HEK293 (cell line): ENCODE data around the gene PPAT.
A peak's percentile ranks its signal among the peaks of the same experiment; 100 is the strongest.

Experiments used
- CTCF ChIA-PET: fragments of 350-600 bp; formaldehyde crosslinking; extraction: SDS; loops from one replicate; lab custom pipeline; 2021; ENCODE audit warnings: antibody characterized with exemption; lab: Yijun Ruan, JAX
- POLR2A ChIA-PET: fragments of 300-600 bp; formaldehyde crosslinking; extraction: SDS; loops from one replicate; lab custom pipeline; 2020; ENCODE audit warnings: antibody characterized with exemption, inconsistent platforms; lab: Yijun Ruan, JAX
- H3K27ac ChIP-seq: fragments of 200-500 bp; sonication (Bioruptor generic); 2 replicates; pipeline ENCODE4 v1.5.1; 2014; ENCODE audit warnings: low read depth, low read length, control low read depth, inconsistent platforms; ENCODE audit errors: extremely low read depth
- H3K36me3 ChIP-seq, 2 experiments: fragments of 200-500 bp in 1 of 2; sonication (Bioruptor generic) in 1 of 2; 1 replicate in 1 of 2; 2 replicates in 1 of 2; pipeline ENCODE4 v1.5.1; 2014 to 2017; ENCODE audit warnings: inconsistent platforms in 2 of 2, low read length in 2 of 2; ENCODE audit not compliant: control insufficient read depth in 2 of 2, insufficient read depth in 1 of 2
- H3K4me1 ChIP-seq: fragments of 200-500 bp; sonication (Bioruptor generic); 2 replicates; pipeline ENCODE4 v1.5.1; 2014; ENCODE audit warnings: mild to moderate bottlenecking, low read length, inconsistent platforms; ENCODE audit not compliant: control insufficient read depth, insufficient read depth
- H3K4me3 ChIP-seq: 2 replicates; pipeline ENCODE4 v1.5.1; 2011; ENCODE audit warnings: low read depth, mild to moderate bottlenecking, control low read depth, low read length, moderate library complexity
- H3K9me3 ChIP-seq: fragments of 200-500 bp; sonication (Bioruptor generic); 2 replicates; pipeline ENCODE4 v1.5.1; 2014; ENCODE audit warnings: low read depth, low read length, inconsistent platforms; ENCODE audit not compliant: control insufficient read depth, insufficient read depth
- HOXC10 ChIP-seq: sonication (generic); formaldehyde crosslinking; IDR thresholded peaks from 2 replicates; pipeline ENCODE4 v1.8.1; 2023; ENCODE audit warnings: mild to moderate bottlenecking, missing genetic modification reagents
- IKZF3 ChIP-seq: fragments of 450-650 bp; IDR thresholded peaks from 2 replicates; pipeline ENCODE4 v1.5.0; 2018; ENCODE audit warnings: missing biosample characterization, mild to moderate bottlenecking, missing genetic modification characterization, moderate library complexity
- SCRT2 ChIP-seq: fragments of 450-650 bp; formaldehyde crosslinking; IDR thresholded peaks from 2 replicates; pipeline ENCODE4 v1.5.1; 2016; ENCODE audit warnings: missing biosample characterization, missing genetic modification characterization
- SP3 ChIP-seq: fragments of 450-650 bp; formaldehyde crosslinking; IDR thresholded peaks from 2 replicates; pipeline ENCODE4 v1.5.1; 2016; ENCODE audit warnings: missing biosample characterization, missing genetic modification characterization
- TCF7L2 ChIP-seq: IDR thresholded peaks from 2 replicates; pipeline ENCODE4 v1.6.1; 2011; ENCODE audit warnings: low read depth, mild to moderate bottlenecking, inconsistent platforms, low read length, moderate library complexity, borderline replicate concordance
- ZBTB17 ChIP-seq: fragments of 450-650 bp; formaldehyde crosslinking; IDR thresholded peaks from 2 replicates; pipeline ENCODE4 v1.5.1; 2016; ENCODE audit warnings: missing biosample characterization, missing genetic modification characterization
- ZBTB21 ChIP-seq: fragments of 450-650 bp; formaldehyde crosslinking; IDR thresholded peaks from 2 replicates; pipeline ENCODE4 v1.5.1; 2017; ENCODE audit warnings: missing biosample characterization, missing genetic modification characterization
- ZEB2 ChIP-seq: fragments of 450-650 bp; formaldehyde crosslinking; IDR thresholded peaks from 2 replicates; pipeline ENCODE4 v1.5.1; 2016; ENCODE audit warnings: missing biosample characterization, missing genetic modification characterization
- ZFP41 ChIP-seq: fragments of 450-650 bp; formaldehyde crosslinking; IDR thresholded peaks from 2 replicates; pipeline ENCODE4 v1.5.1; 2016; ENCODE audit warnings: missing biosample characterization, missing genetic modification characterization, borderline replicate concordance
- ZFP69B ChIP-seq: fragments of 450-650 bp; formaldehyde crosslinking; IDR thresholded peaks from 2 replicates; pipeline ENCODE4 v1.5.1; 2016; ENCODE audit warnings: missing biosample characterization, missing genetic modification characterization
- ZNF155 ChIP-seq: fragments of 450-650 bp; formaldehyde crosslinking; IDR thresholded peaks from 2 replicates; pipeline ENCODE4 v1.5.1; 2016; ENCODE audit warnings: missing biosample characterization, missing genetic modification characterization
- ZNF24 ChIP-seq: fragments of 450-650 bp; formaldehyde crosslinking; IDR thresholded peaks from 2 replicates; pipeline ENCODE4 v1.5.1; 2016; ENCODE audit warnings: missing biosample characterization, missing genetic modification characterization
- ZNF324 ChIP-seq: fragments of 450-650 bp; formaldehyde crosslinking; IDR thresholded peaks from 2 replicates; pipeline ENCODE4 v1.5.1; 2016; ENCODE audit warnings: missing biosample characterization, missing genetic modification characterization
- ZNF335 ChIP-seq: fragments of 450-650 bp; formaldehyde crosslinking; conservative IDR thresholded peaks from 2 replicates; pipeline ENCODE4 v1.5.1; 2016; ENCODE audit warnings: missing biosample characterization, missing genetic modification characterization
- ZNF426 ChIP-seq: fragments of 450-650 bp; formaldehyde crosslinking; IDR thresholded peaks from 2 replicates; pipeline ENCODE4 v1.5.1; 2017; ENCODE audit warnings: missing biosample characterization, missing genetic modification characterization, mild to moderate bottlenecking, inconsistent platforms, moderate library complexity
- ZNF571 ChIP-seq: fragments of 450-650 bp; formaldehyde crosslinking; IDR thresholded peaks from 2 replicates; pipeline ENCODE4 v1.5.0; 2017; ENCODE audit warnings: missing biosample characterization, missing genetic modification characterization
- TF ChIP-seq, protein P1 (sequence below): fragments of 450-650 bp; formaldehyde crosslinking; IDR thresholded peaks from 2 replicates; pipeline ENCODE4 v1.5.1; 2016; ENCODE audit warnings: missing biosample characterization, missing genetic modification characterization
- TF ChIP-seq, protein P2 (sequence below): fragments of 450-650 bp; formaldehyde crosslinking; conservative IDR thresholded peaks from 2 replicates; pipeline ENCODE4 v1.5.1; 2016; ENCODE audit warnings: low read depth, missing biosample characterization, missing genetic modification characterization
- TF ChIP-seq, protein P3 (sequence below): fragments of 450-650 bp; formaldehyde crosslinking; conservative IDR thresholded peaks from 2 replicates; pipeline ENCODE4 v1.5.1; 2016; ENCODE audit warnings: low read depth, missing biosample characterization, missing genetic modification characterization

PPAT gene

DNA sequence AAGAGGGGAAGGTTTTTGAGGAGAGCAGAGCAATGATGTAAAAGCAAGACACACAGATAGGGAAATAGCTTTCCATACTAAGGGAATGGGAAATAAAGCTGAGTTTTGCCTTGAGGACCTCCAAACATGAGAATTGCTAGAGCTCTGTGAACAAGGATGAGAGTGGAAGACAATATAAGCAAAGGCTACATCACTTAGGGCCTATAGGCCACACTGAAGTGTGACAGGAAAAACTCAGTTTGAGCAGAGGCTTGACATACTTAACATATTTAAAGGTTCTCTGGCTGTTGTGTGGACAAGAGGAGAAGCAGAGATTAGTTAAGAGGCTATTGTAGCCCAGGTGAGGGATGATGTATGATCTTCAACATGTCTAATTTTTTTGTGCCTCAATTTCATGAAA is 26.7 kb upstream of the PPAT start:
- ChIA-PET POLR2A (no interaction called here), CTCF (interaction anchor here (0.9 kb wide), 1 partner anchor 375 kb away, joined by 4 read pairs; no protein-coding TSS in a partner anchor)
- peaks cover 20 to 67% of the 10 kb centered on the region in 2 experiments for H3K36me3 ChIP-seq

DNA sequence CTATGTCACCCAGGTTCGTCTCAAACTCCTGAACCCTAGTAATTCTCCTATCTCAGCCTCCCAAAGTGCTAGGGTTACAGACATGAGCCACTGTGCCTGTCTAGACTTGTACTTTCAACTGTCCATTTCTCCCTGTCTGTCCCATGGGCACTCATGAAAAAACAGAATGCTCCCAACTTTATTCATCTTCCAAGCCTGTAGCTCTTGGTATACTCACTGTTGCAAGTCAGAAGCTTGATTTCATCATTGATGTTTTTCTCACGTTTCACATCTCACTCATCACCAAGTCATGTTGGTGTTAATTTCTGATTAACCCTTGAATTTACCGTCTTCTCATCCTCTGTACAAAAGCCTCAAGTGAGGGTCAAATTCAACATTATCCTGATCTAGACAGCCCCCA is 24.7 kb upstream of the PPAT start:
- Histone ChIP-seq H3K27ac (no peak overlapping the region), H3K36me3 (peaks cover 37 to 88% of the 10 kb centered on the region in 2 experiments), H3K4me1 (no peaks in the 10 kb centered on the region), H3K4me3 (no peak overlapping the region), H3K9me3 (no peaks in the 10 kb centered on the region)
- CTCF ChIA-PET: no interaction called here
- POLR2A ChIA-PET: no interaction called here
- TF ChIP-seq, protein P1, sequence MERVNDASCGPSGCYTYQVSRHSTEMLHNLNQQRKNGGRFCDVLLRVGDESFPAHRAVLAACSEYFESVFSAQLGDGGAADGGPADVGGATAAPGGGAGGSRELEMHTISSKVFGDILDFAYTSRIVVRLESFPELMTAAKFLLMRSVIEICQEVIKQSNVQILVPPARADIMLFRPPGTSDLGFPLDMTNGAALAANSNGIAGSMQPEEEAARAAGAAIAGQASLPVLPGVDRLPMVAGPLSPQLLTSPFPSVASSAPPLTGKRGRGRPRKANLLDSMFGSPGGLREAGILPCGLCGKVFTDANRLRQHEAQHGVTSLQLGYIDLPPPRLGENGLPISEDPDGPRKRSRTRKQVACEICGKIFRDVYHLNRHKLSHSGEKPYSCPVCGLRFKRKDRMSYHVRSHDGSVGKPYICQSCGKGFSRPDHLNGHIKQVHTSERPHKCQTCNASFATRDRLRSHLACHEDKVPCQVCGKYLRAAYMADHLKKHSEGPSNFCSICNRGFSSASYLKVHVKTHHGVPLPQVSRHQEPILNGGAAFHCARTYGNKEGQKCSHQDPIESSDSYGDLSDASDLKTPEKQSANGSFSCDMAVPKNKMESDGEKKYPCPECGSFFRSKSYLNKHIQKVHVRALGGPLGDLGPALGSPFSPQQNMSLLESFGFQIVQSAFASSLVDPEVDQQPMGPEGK (tag by site-specific recombination): 0 out of 2 replicates have a peak, but pooled peaks have one; percentile 25
- TF ChIP-seq ZFP69B (tag by site-specific recombination) (no peak; the same call in 1 of the 2 replicates), HOXC10 (CRISPR knock-in tag) (no peak), ZNF571 (tag by site-specific recombination) (no peak), IKZF3 (peak; percentile 53; the same call in 1 of the 2 replicates), ZNF426 (no peak), ZFP41 (tag by site-specific recombination) (no peak), ZNF24 (peak; percentile 65; the same call in 1 of the 2 replicates), SCRT2 (tag by site-specific recombination) (peak; percentile 83), ZNF335 (tag by site-specific recombination) (0 out of 2 replicates have a peak, but pooled peaks have one; percentile 21), ZBTB17 (tag by site-specific recombination) (0 out of 2 replicates have a peak, but pooled peaks have one; percentile 31), ZEB2 (tag by site-specific recombination) (0 out of 2 replicates have a peak, but pooled peaks have one; percentile 45), ZNF155 (no peak), SP3 (tag by site-specific recombination) (no peak), ZNF324 (no peak)
- TF ChIP-seq, protein P2, sequence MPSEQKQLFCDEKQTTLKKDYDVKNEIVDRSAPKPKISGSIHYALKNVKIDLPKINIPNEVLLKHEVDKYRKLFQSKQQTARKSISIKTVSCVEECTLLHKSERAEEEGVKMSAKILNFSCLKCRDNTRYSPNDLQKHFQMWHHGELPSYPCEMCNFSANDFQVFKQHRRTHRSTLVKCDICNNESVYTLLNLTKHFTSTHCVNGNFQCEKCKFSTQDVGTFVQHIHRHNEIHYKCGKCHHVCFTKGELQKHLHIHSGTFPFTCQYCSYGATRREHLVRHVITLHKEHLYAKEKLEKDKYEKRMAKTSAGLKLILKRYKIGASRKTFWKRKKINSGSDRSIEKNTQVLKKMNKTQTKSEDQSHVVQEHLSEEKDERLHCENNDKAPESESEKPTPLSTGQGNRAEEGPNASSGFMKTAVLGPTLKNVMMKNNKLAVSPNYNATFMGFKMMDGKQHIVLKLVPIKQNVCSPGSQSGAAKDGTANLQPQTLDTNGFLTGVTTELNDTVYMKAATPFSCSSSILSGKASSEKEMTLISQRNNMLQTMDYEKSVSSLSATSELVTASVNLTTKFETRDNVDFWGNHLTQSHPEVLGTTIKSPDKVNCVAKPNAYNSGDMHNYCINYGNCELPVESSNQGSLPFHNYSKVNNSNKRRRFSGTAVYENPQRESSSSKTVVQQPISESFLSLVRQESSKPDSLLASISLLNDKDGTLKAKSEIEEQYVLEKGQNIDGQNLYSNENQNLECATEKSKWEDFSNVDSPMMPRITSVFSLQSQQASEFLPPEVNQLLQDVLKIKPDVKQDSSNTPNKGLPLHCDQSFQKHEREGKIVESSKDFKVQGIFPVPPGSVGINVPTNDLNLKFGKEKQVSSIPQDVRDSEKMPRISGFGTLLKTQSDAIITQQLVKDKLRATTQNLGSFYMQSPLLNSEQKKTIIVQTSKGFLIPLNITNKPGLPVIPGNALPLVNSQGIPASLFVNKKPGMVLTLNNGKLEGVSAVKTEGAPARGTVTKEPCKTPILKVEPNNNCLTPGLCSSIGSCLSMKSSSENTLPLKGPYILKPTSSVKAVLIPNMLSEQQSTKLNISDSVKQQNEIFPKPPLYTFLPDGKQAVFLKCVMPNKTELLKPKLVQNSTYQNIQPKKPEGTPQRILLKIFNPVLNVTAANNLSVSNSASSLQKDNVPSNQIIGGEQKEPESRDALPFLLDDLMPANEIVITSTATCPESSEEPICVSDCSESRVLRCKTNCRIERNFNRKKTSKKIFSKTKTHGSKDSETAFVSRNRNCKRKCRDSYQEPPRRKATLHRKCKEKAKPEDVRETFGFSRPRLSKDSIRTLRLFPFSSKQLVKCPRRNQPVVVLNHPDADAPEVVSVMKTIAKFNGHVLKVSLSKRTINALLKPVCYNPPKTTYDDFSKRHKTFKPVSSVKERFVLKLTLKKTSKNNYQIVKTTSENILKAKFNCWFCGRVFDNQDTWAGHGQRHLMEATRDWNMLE (tag by site-specific recombination): peak; percentile 33; the same call in 1 of the 2 replicates
- TF ChIP-seq, protein P3, sequence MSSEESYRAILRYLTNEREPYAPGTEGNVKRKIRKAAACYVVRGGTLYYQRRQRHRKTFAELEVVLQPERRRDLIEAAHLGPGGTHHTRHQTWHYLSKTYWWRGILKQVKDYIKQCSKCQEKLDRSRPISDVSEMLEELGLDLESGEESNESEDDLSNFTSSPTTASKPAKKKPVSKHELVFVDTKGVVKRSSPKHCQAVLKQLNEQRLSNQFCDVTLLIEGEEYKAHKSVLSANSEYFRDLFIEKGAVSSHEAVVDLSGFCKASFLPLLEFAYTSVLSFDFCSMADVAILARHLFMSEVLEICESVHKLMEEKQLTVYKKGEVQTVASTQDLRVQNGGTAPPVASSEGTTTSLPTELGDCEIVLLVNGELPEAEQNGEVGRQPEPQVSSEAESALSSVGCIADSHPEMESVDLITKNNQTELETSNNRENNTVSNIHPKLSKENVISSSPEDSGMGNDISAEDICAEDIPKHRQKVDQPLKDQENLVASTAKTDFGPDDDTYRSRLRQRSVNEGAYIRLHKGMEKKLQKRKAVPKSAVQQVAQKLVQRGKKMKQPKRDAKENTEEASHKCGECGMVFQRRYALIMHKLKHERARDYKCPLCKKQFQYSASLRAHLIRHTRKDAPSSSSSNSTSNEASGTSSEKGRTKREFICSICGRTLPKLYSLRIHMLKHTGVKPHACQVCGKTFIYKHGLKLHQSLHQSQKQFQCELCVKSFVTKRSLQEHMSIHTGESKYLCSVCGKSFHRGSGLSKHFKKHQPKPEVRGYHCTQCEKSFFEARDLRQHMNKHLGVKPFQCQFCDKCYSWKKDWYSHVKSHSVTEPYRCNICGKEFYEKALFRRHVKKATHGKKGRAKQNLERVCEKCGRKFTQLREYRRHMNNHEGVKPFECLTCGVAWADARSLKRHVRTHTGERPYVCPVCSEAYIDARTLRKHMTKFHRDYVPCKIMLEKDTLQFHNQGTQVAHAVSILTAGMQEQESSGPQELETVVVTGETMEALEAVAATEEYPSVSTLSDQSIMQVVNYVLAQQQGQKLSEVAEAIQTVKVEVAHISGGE (tag by site-specific recombination): no peak

More for the DNA sequence above, 26.7 kb upstream of the PPAT start:
- Histone ChIP-seq H3K4me1 (no peaks in the 10 kb centered on the region), H3K4me3 (no peak overlapping the region), H3K27ac (no peak overlapping the region), H3K9me3 (no peaks in the 10 kb centered on the region)
- TF ChIP-seq TCF7L2 (no peak), ZBTB21 (no peak), ZNF426 (no peak)
- TF ChIP-seq, protein P3 (tag by site-specific recombination): no peak
